B cell (primary cell): ENCODE data around the gene HEXIM2. TPM values are rescaled to one million over a fixed set of nuclear protein-coding genes. Genes with fewer than 3 reads are reported as not detected.

ENCODE experiments used
- ATAC-seq: fragments of 200-7000 bp; cut with Tn5 transposase; one replicate; pipeline ENCODE4 v1.10.0; 2021; ENCODE audit warnings: low read depth, mild to moderate bottlenecking, moderate number of reproducible peaks, moderate library complexity
- CTCF ChIA-PET: fragments of 350-600 bp; sonication (Branson Sonifier 250); formaldehyde crosslinking; loops from one replicate; lab custom pipeline; 2021; ENCODE audit warnings: antibody characterized with exemption, inconsistent platforms; lab: Charles Lee
- POLR2A ChIA-PET: fragments of 350-600 bp; sonication (Branson Sonifier 250); formaldehyde crosslinking; loops from one replicate; lab custom pipeline; 2021; ENCODE audit warnings: antibody characterized with exemption; lab: Charles Lee
- DNase-seq: peaks from one replicate; pipeline ENCODE4 v3.0.0; 2013
- H2AFZ ChIP-seq: 2 replicates; pipeline ENCODE4 v1.6.1; 2012; ENCODE audit warnings: mild to moderate bottlenecking, low read depth, low read length; ENCODE audit not compliant: insufficient read depth, poor library complexity, severe bottlenecking
- H3K27ac ChIP-seq, 2 donors: 1 replicate in 1 of 2; 2 replicates in 1 of 2; pipeline ENCODE4 v1.5.1; 2012 to 2013; ENCODE audit warnings: low read length in 2 of 2, mild to moderate bottlenecking in 2 of 2, moderate library complexity in 1 of 2
- H3K27me3 ChIP-seq, 4 experiments: fragments of 200-600 bp in 1 of 4; sonication (generic) in 1 of 4; replicated peaks in 1 of 4; 1 replicate in 2 of 4; 2 replicates in 2 of 4; pipeline versions ENCODE4 v1.6.1 to v1.7.0; 2013 to 2016; ENCODE audit warnings: low read length in 3 of 4, mild to moderate bottlenecking in 2 of 4, mixed read lengths in 1 of 4, moderate library complexity in 1 of 4; ENCODE audit not compliant: insufficient read depth in 4 of 4, control insufficient read depth in 3 of 4; ENCODE audit errors: control extremely low read depth in 1 of 4
- H3K36me3 ChIP-seq, 2 experiments: replicated peaks in 1 of 2; 1 replicate in 1 of 2; 2 replicates in 1 of 2; pipeline versions ENCODE4 v1.6.1 to v1.7.1; 2013; ENCODE audit warnings: low read length in 1 of 2; ENCODE audit not compliant: insufficient read depth in 2 of 2, control insufficient read depth in 1 of 2; ENCODE audit errors: control extremely low read depth in 1 of 2, extremely low read depth in 1 of 2
- H3K4me1 ChIP-seq, 2 donors: fragments of 200-600 bp in 1 of 2; sonication (generic) in 1 of 2; 1 replicate in 1 of 2; 2 replicates in 1 of 2; pipeline versions ENCODE4 v1.5.1 to v1.6.1; 2013 to 2017; ENCODE audit warnings: low read length in 2 of 2; ENCODE audit not compliant: control insufficient read depth in 2 of 2, insufficient read depth in 2 of 2
- H3K4me2 ChIP-seq: replicated peaks from 2 replicates; pipeline ENCODE3; 2012; ENCODE audit warnings: mild to moderate bottlenecking, low read depth, low read length; ENCODE audit not compliant: poor library complexity, severe bottlenecking
- H3K4me3 ChIP-seq, 5 experiments: fragments of 200-600 bp in 1 of 5; sonication (generic) in 1 of 5; 1 replicate in 3 of 5; 2 replicates in 2 of 5; pipeline versions ENCODE4 v1.5.1 to v1.7.0; 2011 to 2016; ENCODE audit warnings: low read length in 4 of 5, mild to moderate bottlenecking in 4 of 5, low read depth in 2 of 5, control low read depth in 1 of 5, moderate library complexity in 1 of 5; ENCODE audit not compliant: insufficient read depth in 1 of 5; ENCODE audit errors: control extremely low read depth in 1 of 5, extremely low read depth in 1 of 5
- H3K79me2 ChIP-seq: fragments of 200-600 bp; sonication (generic); one replicate; pipeline ENCODE4 v1.6.0; 2016; ENCODE audit warnings: low read length; ENCODE audit not compliant: control insufficient read depth, insufficient read depth
- H3K9ac ChIP-seq: fragments of 200-600 bp; sonication (generic); 2 replicates; pipeline ENCODE4 v1.6.1; 2017; ENCODE audit warnings: mild to moderate bottlenecking, low read length, moderate library complexity
- H3K9me3 ChIP-seq, 3 donors: one replicate each; pipeline versions ENCODE4 v1.6.1 to v1.7.1; 2013; ENCODE audit warnings: low read length in 2 of 3; ENCODE audit not compliant: control insufficient read depth in 2 of 3, insufficient read depth in 1 of 3; ENCODE audit errors: control extremely low read depth in 1 of 3
- H4K20me1 ChIP-seq: 2 replicates; pipeline ENCODE4 v1.6.0; 2012; ENCODE audit warnings: mild to moderate bottlenecking, low read length; ENCODE audit not compliant: insufficient read depth, control insufficient read depth, poor library complexity, severe bottlenecking
- H3K27ac Mint-ChIP-seq: one replicate; pipeline ENCODE4 v1.8.0; 2021; ENCODE audit warnings: mixed read lengths
- H3K27me3 Mint-ChIP-seq: one replicate; pipeline ENCODE4 v1.8.0; 2021; ENCODE audit warnings: mixed read lengths
- H3K4me1 Mint-ChIP-seq: one replicate; pipeline ENCODE4 v1.8.0; 2021; ENCODE audit warnings: mixed read lengths
- H3K4me3 Mint-ChIP-seq: one replicate; pipeline ENCODE4 v1.8.0; 2021; ENCODE audit warnings: mixed read lengths
- H3K9me3 Mint-ChIP-seq: one replicate; pipeline ENCODE4 v1.8.0; 2022; ENCODE audit warnings: mixed read lengths; ENCODE audit not compliant: insufficient read depth
- EZH2 ChIP-seq: IDR thresholded peaks from 2 replicates; pipeline ENCODE4 v1.6.1; 2012; ENCODE audit warnings: borderline replicate concordance, low read depth, mild to moderate bottlenecking, moderate library complexity, low read length; ENCODE audit not compliant: insufficient read depth, poor library complexity, severe bottlenecking
- WGBS: methylation state at CpG from one replicate; pipeline ENCODE4 v1.1.5; 2013; ENCODE audit warnings: missing lambda C conversion rate; ENCODE audit not compliant: insufficient coverage; 5-methylcytosine and 5-hydroxymethylcytosine counted together
- intact Hi-C: fragments of 100-400 bp; cut with micrococcal nuclease; formaldehyde crosslinking; loops from one replicate; pipeline ENCODE4 v1.10.0; 2022
- polyA plus RNA-seq: library from polyadenylated mRNA; depleted of rRNA; stranded (reverse); fragments of >200 nt; gene quantifications from 2 replicates; pipeline ENCODE4 v1.2.3, GENCODE V29; 2012
- total RNA-seq, 2 donors: library from RNA; stranded (reverse); fragments of 120-200 nt in 1 of 2; gene quantifications; 1 replicate in 1 of 2; 2 replicates in 1 of 2; pipeline versions ENCODE4 v1.2.3 to v1.2.4, GENCODE V29; 2013 to 2022
- TF ChIP-seq, protein P1 (sequence below): fragments of 200-600 bp; IDR thresholded peaks from one replicate; pipeline ENCODE4 v1.8.0; 2022; ENCODE audit warnings: antibody characterized with exemption, mild to moderate bottlenecking

Gene HEXIM2
- total and polyA plus RNA-seq, 2 donors (not counting 1 experiment from before 2014, with no cell fraction given), result 3.7 to 10.0 TPM

DNA sequence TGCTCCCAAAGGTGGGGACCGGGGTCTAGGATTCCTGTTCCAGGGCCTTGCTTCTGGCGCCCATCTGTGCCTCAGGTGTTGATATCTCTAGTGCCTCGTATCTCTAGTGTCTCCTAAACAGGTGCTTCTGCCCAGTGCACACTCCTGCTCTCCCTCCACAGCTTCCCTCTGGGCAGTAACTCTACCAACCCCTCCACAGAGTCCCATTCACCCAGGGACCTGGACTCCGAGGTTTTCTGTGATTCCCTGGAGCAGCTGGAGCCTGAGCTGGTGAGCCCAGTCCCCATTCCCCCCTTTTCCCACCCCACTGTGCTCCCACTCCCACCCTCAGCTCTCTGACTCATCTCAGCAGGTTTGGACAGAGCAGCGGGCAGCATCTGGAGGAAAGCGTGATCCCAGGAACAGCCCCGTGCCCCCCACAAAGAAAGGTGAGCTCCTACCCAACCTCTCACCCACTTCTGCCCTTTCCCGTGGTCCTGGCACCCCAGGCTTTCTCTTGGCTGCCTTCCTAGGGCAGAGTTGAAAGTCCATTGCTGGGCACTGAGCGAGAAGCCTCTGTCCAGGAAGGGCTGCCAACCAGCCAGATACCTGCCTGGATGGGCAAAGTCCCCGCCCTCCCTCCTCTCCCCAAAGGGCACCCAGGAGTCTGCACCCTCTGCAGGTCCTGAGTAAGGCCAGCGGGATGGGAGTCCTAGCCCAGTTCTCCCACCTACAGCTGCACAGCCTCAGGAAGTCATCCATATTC, 23.9 kb upstream of the HEXIM2 start:
- intact Hi-C loops, result no loop called here
- peaks cover 18% of the 10 kb centered on the region for H3K79me2 ChIP-seq
- DNase-seq, result no peak
- no peak overlapping the region for H3K4me3 ChIP-seq
- Mint-ChIP-seq H3K4me1 (peaks cover 23% of the 10 kb centered on the region), H3K9me3 (no peaks in the 10 kb centered on the region), H3K27me3 (no peaks in the 10 kb centered on the region), H3K4me3 (peak overlapping the region; percentile 19), H3K27ac (no peak overlapping the region)
- ChIA-PET POLR2A (interaction anchor here (0.6 kb wide), 2 partner anchors 9 to 10 kb away, joined by 3 to 10 read pairs; partner anchors contain the start of gene HEXIM1), CTCF (interaction anchor here (1.0 to 10.2 kb wide), 3 partner anchors 13 to 61 kb away, joined by 3 to 242 read pairs (median 233); partner anchors contain the start of gene HEXIM1)
- ATAC-seq, result no peak
- 96% methylated on average over 11 of the region's 11 CpGs for WGBS
- no peaks in the 10 kb centered on the region for H3K27me3 ChIP-seq
- no peaks in the 10 kb centered on the region for H3K9me3 ChIP-seq
- TF ChIP-seq, protein P1, sequence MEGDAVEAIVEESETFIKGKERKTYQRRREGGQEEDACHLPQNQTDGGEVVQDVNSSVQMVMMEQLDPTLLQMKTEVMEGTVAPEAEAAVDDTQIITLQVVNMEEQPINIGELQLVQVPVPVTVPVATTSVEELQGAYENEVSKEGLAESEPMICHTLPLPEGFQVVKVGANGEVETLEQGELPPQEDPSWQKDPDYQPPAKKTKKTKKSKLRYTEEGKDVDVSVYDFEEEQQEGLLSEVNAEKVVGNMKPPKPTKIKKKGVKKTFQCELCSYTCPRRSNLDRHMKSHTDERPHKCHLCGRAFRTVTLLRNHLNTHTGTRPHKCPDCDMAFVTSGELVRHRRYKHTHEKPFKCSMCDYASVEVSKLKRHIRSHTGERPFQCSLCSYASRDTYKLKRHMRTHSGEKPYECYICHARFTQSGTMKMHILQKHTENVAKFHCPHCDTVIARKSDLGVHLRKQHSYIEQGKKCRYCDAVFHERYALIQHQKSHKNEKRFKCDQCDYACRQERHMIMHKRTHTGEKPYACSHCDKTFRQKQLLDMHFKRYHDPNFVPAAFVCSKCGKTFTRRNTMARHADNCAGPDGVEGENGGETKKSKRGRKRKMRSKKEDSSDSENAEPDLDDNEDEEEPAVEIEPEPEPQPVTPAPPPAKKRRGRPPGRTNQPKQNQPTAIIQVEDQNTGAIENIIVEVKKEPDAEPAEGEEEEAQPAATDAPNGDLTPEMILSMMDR, result no peak
- peaks cover 11 to 15% of the 10 kb centered on the region in 2 donors for H3K4me1 ChIP-seq
- no peak overlapping the region for H3K4me2 ChIP-seq
- H3K27ac ChIP-seq, result no peak overlapping the region
- H3K36me3 ChIP-seq, result peaks cover 0 to 12% of the 10 kb centered on the region in 2 experiments
- no peak overlapping the region for H3K9ac ChIP-seq
- no peak overlapping the region for H2AFZ ChIP-seq
- H4K20me1 ChIP-seq, result no peaks in the 10 kb centered on the region

DNA sequence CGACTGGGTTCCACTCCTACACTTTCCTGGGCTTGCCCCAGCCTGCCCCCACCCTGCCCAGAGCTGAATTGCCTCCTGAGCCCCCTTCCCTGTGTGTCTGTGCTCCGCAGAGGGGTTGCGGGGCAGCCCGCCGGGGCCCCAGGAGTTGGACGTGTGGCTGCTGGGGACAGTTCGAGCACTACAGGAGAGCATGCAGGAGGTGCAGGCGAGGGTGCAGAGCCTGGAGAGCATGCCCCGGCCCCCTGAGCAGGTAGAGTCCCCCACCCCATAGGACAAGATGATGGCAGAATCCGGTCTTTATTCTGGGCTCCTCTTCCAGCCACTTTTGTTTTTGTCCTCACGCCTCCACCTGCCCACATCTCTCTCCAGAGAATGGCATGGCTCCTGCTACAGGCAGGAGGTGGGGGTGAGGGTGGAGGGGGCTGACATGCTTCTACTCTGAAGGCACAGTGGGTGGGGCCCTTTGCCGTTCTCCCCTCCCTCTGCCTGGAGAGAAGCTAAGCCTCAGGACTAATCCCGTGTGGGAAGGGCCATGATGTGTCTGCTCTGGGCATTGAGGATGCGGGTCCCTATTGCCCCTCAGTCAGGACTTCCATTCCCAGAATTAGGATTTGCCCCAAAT, 22.7 kb upstream of the HEXIM2 start:
- Histone ChIP-seq H3K36me3 (peaks cover 0 to 12% of the 10 kb centered on the region in 2 experiments), H3K27ac (no peak overlapping the region), H3K9me3 (no peaks in the 10 kb centered on the region), H3K9ac (no peak overlapping the region), H3K4me2 (no peak overlapping the region), H3K79me2 (peaks cover 18% of the 10 kb centered on the region), H3K27me3 (no peaks in the 10 kb centered on the region), H2AFZ (no peak overlapping the region), H4K20me1 (no peaks in the 10 kb centered on the region), H3K4me1 (peaks cover 16 to 28% of the 10 kb centered on the region in 2 donors), H3K4me3 (no peak overlapping the region)
- WGBS, result 96% methylated on average over 9 of the region's 14 CpGs
- intact Hi-C loops, result no loop called here
- no peaks in the 10 kb centered on the region for H3K9me3 Mint-ChIP-seq
- DNase-seq (no peak), ATAC-seq (no peak)
- CTCF ChIA-PET, result interaction anchor here (0.6 to 10.2 kb wide), 4 partner anchors 11 to 253 kb away, joined by 3 to 233 read pairs (median 14); partner anchors contain the start of gene HEXIM1
- POLR2A ChIA-PET, result no interaction called here
- no peak overlapping the region for H3K27ac Mint-ChIP-seq
- H3K27me3 Mint-ChIP-seq, result no peaks in the 10 kb centered on the region
- TF ChIP-seq, protein P1, result no peak
- no peak for TF ChIP-seq EZH2
- peaks cover 26% of the 10 kb centered on the region for H3K4me1 Mint-ChIP-seq
- H3K4me3 Mint-ChIP-seq, result no peak overlapping the region
